ENCODE results near the gene CR1. TPM values are rescaled to one million over a fixed set of nuclear protein-coding genes. Genes with fewer than 3 reads are reported as not detected.

The CR1 gene
- total and polyA plus RNA-seq, 9 of the 15 experiments (the other 6 are each of a cell fraction or from before 2014, with no cell fraction given): 0.07 to 0.47 (median 0.18) TPM

- TF ChIP-seq, protein P1, sequence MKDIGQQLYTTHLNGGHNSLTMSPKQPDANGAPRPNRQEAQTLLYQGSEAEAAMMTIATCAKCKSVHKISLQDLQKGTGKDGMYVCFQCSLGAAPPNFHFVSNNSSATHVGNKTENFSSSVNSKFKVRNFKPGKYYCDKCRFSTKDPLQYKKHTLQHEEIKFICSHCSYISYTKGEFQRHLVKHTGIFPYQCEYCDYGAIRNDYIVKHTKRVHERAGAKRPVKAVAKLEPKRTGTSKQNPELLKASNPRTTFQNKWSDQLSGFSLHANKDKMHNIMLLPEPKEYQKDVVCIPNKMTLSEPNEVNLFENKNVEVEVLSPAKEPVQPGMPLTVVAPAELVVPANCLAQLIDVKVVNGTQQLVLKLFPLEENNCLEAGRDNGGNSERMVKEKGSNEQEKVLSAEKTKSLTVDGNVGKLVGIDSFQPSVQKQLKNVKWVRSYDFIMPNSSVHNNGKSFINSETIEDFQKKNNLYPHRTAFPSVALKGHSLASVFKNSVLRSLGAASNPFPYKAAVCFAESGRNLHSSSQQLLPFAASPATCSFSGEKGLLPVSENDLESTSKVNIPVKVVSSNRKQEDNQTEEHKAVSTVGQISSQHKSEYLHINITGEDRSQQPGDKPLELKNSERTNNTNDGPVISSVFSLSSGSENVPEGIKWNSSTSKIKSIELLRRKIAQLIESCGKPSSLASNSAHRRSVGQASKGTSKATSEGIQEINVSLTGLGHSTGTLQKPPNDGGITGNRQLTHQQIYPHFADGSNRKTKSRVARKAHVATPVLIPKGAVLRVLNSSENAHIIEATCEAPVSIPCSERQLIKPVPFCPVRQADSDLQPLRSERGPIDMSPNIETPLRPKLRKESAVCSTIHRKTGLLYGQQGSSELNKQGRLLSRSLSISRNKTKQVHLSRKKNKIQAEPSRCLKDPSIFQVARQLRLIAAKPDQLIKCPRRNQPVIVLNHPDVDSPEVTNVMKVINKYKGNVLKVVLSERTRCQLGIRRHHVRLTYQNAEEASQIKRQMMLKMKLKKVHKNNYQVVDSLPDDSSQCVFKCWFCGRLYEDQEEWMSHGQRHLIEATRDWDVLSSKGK (CRISPR knock-in tag; IDR thresholded peaks at IDR 0.05): no peak
- TF ChIP-seq, protein P2, sequence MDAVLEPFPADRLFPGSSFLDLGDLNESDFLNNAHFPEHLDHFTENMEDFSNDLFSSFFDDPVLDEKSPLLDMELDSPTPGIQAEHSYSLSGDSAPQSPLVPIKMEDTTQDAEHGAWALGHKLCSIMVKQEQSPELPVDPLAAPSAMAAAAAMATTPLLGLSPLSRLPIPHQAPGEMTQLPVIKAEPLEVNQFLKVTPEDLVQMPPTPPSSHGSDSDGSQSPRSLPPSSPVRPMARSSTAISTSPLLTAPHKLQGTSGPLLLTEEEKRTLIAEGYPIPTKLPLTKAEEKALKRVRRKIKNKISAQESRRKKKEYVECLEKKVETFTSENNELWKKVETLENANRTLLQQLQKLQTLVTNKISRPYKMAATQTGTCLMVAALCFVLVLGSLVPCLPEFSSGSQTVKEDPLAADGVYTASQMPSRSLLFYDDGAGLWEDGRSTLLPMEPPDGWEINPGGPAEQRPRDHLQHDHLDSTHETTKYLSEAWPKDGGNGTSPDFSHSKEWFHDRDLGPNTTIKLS (IDR thresholded peaks at IDR 0.05; ENCODE audit: borderline replicate concordance, low read depth): no peak
- TF ChIP-seq TEAD4 (IDR thresholded peaks at IDR 0.05; ENCODE audit: low read length) (no peak), TEAD4 (CRISPR knock-in tag; IDR thresholded peaks at IDR 0.05; ENCODE audit: borderline replicate concordance) (0 out of 2 replicates have a peak, but pooled peaks have one; percentile 53), CBX8 (IDR thresholded peaks at IDR 0.05; ENCODE audit: borderline replicate concordance, extremely low read depth, low read depth, low read length, poor library complexity, severe bottlenecking) (no peak), ZNF57 (CRISPR knock-in tag; IDR thresholded peaks at IDR 0.05) (peak; percentile 92), ZNF655 (CRISPR knock-in tag; IDR thresholded peaks at IDR 0.05) (no peak), ATF7 (IDR thresholded peaks at IDR 0.05) (no peak), ZNF217 (CRISPR knock-in tag; IDR thresholded peaks at IDR 0.05) (no peak), PCBP2 (IDR thresholded peaks at IDR 0.05; ENCODE audit: low read depth, low read length, poor library complexity, severe bottlenecking) (no peak), CBFA2T3 (IDR thresholded peaks at IDR 0.05) (no peak), BRCA1 (IDR thresholded peaks at IDR 0.05) (no peak), BRCA1 (CRISPR knock-in tag; IDR thresholded peaks at IDR 0.05) (no peak)
- TF ChIP-seq, protein P3, sequence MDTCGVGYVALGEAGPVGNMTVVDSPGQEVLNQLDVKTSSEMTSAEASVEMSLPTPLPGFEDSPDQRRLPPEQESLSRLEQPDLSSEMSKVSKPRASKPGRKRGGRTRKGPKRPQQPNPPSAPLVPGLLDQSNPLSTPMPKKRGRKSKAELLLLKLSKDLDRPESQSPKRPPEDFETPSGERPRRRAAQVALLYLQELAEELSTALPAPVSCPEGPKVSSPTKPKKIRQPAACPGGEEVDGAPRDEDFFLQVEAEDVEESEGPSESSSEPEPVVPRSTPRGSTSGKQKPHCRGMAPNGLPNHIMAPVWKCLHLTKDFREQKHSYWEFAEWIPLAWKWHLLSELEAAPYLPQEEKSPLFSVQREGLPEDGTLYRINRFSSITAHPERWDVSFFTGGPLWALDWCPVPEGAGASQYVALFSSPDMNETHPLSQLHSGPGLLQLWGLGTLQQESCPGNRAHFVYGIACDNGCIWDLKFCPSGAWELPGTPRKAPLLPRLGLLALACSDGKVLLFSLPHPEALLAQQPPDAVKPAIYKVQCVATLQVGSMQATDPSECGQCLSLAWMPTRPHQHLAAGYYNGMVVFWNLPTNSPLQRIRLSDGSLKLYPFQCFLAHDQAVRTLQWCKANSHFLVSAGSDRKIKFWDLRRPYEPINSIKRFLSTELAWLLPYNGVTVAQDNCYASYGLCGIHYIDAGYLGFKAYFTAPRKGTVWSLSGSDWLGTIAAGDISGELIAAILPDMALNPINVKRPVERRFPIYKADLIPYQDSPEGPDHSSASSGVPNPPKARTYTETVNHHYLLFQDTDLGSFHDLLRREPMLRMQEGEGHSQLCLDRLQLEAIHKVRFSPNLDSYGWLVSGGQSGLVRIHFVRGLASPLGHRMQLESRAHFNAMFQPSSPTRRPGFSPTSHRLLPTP (IDR thresholded peaks at IDR 0.05; ENCODE audit: borderline replicate concordance, extremely low read depth, insufficient read length): no peak
- TF ChIP-seq, protein P4, sequence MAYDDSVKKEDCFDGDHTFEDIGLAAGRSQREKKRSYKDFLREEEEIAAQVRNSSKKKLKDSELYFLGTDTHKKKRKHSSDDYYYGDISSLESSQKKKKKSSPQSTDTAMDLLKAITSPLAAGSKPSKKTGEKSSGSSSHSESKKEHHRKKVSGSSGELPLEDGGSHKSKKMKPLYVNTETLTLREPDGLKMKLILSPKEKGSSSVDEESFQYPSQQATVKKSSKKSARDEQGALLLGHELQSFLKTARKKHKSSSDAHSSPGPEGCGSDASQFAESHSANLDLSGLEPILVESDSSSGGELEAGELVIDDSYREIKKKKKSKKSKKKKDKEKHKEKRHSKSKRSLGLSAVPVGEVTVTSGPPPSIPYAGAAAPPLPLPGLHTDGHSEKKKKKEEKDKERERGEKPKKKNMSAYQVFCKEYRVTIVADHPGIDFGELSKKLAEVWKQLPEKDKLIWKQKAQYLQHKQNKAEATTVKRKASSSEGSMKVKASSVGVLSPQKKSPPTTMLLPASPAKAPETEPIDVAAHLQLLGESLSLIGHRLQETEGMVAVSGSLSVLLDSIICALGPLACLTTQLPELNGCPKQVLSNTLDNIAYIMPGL (CRISPR knock-in tag; IDR thresholded peaks at IDR 0.05): no peak
These were observed 41.7 kb upstream of the CR1 start, which contains the start of gene CR2 (continued) for GRCh38 chr1:207454046-207454964.
